Esophagus squamous epithelium (tissue), 5 donors: ENCODE results near the gene APOA4. TPM values are rescaled to one million over a fixed set of nuclear protein-coding genes. Genes with fewer than 3 reads are reported as not detected.

ENCODE experiments used
- DNase-seq: peaks from one replicate; lab custom pipeline; 2025; lab: John Stamatoyannopoulos, UW
- H3K27ac ChIP-seq, 4 donors: fragments of 200-600 bp; sonication (generic); one replicate each; pipeline ENCODE4 v1.5.1; 2016 to 2019; ENCODE audit warnings: mild to moderate bottlenecking in 1 of 4
- H3K27me3 ChIP-seq, 4 donors: fragments of 200-600 bp; sonication (generic); 1 replicate in 3 of 4; 2 replicates in 1 of 4; pipeline versions ENCODE4 v1.5.1 to v1.6.0; 2017 to 2021; ENCODE audit warnings: antibody characterized with exemption in 1 of 4
- H3K36me3 ChIP-seq, 3 donors: fragments of 200-600 bp; sonication (generic); one replicate each; pipeline ENCODE4 v1.5.1; 2016 to 2019
- H3K4me1 ChIP-seq, 3 donors: fragments of 200-600 bp; sonication (generic); one replicate each; pipeline ENCODE4 v1.5.1; 2017 to 2019
- H3K4me3 ChIP-seq, 4 donors: fragments of 200-600 bp; sonication (generic); 1 replicate in 3 of 4; 2 replicates in 1 of 4; pipeline ENCODE4 v1.5.1; 2016 to 2019; ENCODE audit warnings: mild to moderate bottlenecking in 2 of 4, moderate library complexity in 1 of 4
- H3K9me3 ChIP-seq, 3 donors: fragments of 200-600 bp; sonication (generic); one replicate each; pipeline ENCODE4 v1.5.1; 2016 to 2019
- CTCF ChIP-seq, 6 experiments: fragments of 450-650 bp in 4 of 6; fragments of 200-600 bp in 2 of 6; sonication (generic) in 2 of 6; IDR thresholded peaks; one replicate each; pipeline ENCODE4 v1.5.1; 2016 to 2019; ENCODE audit warnings: antibody characterized with exemption in 6 of 6, mild to moderate bottlenecking in 4 of 6, moderate library complexity in 4 of 6
- POLR2A ChIP-seq, 4 donors: fragments of 450-650 bp; IDR thresholded peaks; one replicate each; pipeline ENCODE4 v1.6.1; 2017; ENCODE audit warnings: antibody characterized with exemption in 4 of 4, mild to moderate bottlenecking in 4 of 4, moderate library complexity in 3 of 4
- WGBS, 2 donors: methylation state at CpG; one replicate each; pipeline ENCODE4 v1.1.5; 2018; 5-methylcytosine and 5-hydroxymethylcytosine counted together
- intact Hi-C: fragments of 100-400 bp; cut with DNase I; formaldehyde crosslinking; loops from one replicate; pipeline ENCODE4 v1.15.0; 2022
- total RNA-seq, 4 donors: library from RNA; depleted of rRNA; stranded (reverse); fragments of >200 nt; gene quantifications; one replicate each; pipeline ENCODE4 v1.1.0, GENCODE V29; 2016
- donor health status: DM: yes; HTN: yes; CAD: no.

APOA4 gene
- total RNA-seq, 4 donors from 2014 or later: not detected

- peaks cover 3 to 8% (median 5%) of the 10 kb centered on the region in 3 donors for H3K4me1 ChIP-seq
- no peak overlapping the region for H3K4me3 ChIP-seq
- no peak for DNase-seq
- H3K9me3 ChIP-seq: no peaks in the 10 kb centered on the region
- peaks cover 9 to 80% (median 34%) of the 10 kb centered on the region in 3 donors for H3K36me3 ChIP-seq
- no peak overlapping the region for H3K27ac ChIP-seq
- TF ChIP-seq POLR2A (IDR thresholded peaks at IDR 0.05) (no peak), CTCF (IDR thresholded peaks at IDR 0.05) (no peak)
- intact Hi-C loops: no loop called here
- 95 to 100% methylated on average over 4 of the region's 4 CpGs for WGBS, 2 donors
- no peaks in the 10 kb centered on the region for H3K27me3 ChIP-seq
These were observed 44.5 kb downstream of the APOA4 start for GRCh38 chr11:116778556-116778955.

GRCh38 chr11:116777056-116777455, 46.0 kb downstream of the APOA4 start:
- TF ChIP-seq POLR2A (IDR thresholded peaks at IDR 0.05) (no peak), CTCF (IDR thresholded peaks at IDR 0.05) (no peak)
- Histone ChIP-seq H3K36me3 (peaks cover 9 to 65% (median 22%) of the 10 kb centered on the region in 3 donors), H3K9me3 (no peaks in the 10 kb centered on the region), H3K4me3 (no peak overlapping the region), H3K4me1 (peaks cover 6 to 15% (median 10%) of the 10 kb centered on the region in 3 donors), H3K27me3 (no peaks in the 10 kb centered on the region), H3K27ac (no peak overlapping the region)
- no peak for DNase-seq
- 74 to 86% methylated on average over 7 of the region's 7 CpGs for WGBS, 2 donors
- intact Hi-C loops: no loop called here

GRCh38 chr11:116776522-116776984, 46.6 kb downstream of the APOA4 start:
- DNase-seq: no peak
- Histone ChIP-seq H3K36me3 (peaks cover 9 to 60% (median 19%) of the 10 kb centered on the region in 3 donors), H3K4me3 (no peak overlapping the region), H3K9me3 (no peaks in the 10 kb centered on the region), H3K27me3 (no peaks in the 10 kb centered on the region), H3K27ac (no peak overlapping the region), H3K4me1 (peaks cover 11 to 20% (median 15%) of the 10 kb centered on the region in 3 donors)
- intact Hi-C loops: no loop called here
- TF ChIP-seq POLR2A (IDR thresholded peaks at IDR 0.05): no peak
- no peak for TF ChIP-seq CTCF (IDR thresholded peaks at IDR 0.05)

DNA sequence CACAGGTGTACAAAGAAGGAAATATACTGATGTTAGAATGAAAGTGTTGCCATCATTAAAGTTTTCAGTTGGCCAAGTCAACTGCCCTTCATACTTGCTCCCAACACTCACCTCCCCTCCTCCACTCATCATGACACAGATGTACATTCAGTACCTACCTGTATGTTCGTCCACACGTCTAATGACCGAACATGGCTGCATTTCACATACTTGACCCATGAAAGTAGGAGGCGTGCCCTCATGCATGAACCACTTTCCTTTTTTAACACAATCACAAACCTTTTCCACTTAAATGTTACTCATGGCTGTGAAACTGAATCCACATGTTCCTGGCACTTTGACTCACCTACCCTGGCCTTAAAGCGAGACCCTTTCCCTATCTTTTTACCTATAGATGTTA, 47.1 kb downstream of the APOA4 start:
- Histone ChIP-seq H3K9me3 (no peaks in the 10 kb centered on the region), H3K27me3 (no peaks in the 10 kb centered on the region), H3K27ac (no peak overlapping the region), H3K36me3 (peaks cover 9 to 54% (median 19%) of the 10 kb centered on the region in 3 donors), H3K4me3 (no peak overlapping the region), H3K4me1 (peaks cover 17 to 26% (median 17%) of the 10 kb centered on the region in 3 donors)
- intact Hi-C loops: no loop called here
- DNase-seq: no peak
- no peak for TF ChIP-seq CTCF (IDR thresholded peaks at IDR 0.05)
- TF ChIP-seq POLR2A (IDR thresholded peaks at IDR 0.05): no peak
- 89 to 96% methylated on average over 5 of the region's 5 CpGs for WGBS, 2 donors

- Histone ChIP-seq H3K27me3 (no peaks in the 10 kb centered on the region), H3K27ac (no peak overlapping the region), H3K4me1 (peaks cover 17 to 39% (median 21%) of the 10 kb centered on the region in 3 donors), H3K36me3 (peaks cover 5 to 43% (median 19%) of the 10 kb centered on the region in 3 donors), H3K9me3 (no peaks in the 10 kb centered on the region), H3K4me3 (no peak overlapping the region)
- intact Hi-C loops: no loop called here
- TF ChIP-seq POLR2A (IDR thresholded peaks at IDR 0.05) (no peak), CTCF (IDR thresholded peaks at IDR 0.05) (no peak)
- DNase-seq: no peak
- 85 to 92% methylated on average over 5 of the region's 5 CpGs for WGBS, 2 donors
These were observed 48.4 kb downstream of the APOA4 start for GRCh38 chr11:116774661-116775060.
